ENCODE measurements around the gene DEF6. TPM values are rescaled to one million over a fixed set of nuclear protein-coding genes. Genes with fewer than 3 reads are reported as not detected.
A peak's percentile ranks its signal among the peaks of the same experiment; 100 is the strongest.

The DEF6 gene
- total RNA-seq, 1 experiment from 2014 or later: 0.59 TPM

DNA sequence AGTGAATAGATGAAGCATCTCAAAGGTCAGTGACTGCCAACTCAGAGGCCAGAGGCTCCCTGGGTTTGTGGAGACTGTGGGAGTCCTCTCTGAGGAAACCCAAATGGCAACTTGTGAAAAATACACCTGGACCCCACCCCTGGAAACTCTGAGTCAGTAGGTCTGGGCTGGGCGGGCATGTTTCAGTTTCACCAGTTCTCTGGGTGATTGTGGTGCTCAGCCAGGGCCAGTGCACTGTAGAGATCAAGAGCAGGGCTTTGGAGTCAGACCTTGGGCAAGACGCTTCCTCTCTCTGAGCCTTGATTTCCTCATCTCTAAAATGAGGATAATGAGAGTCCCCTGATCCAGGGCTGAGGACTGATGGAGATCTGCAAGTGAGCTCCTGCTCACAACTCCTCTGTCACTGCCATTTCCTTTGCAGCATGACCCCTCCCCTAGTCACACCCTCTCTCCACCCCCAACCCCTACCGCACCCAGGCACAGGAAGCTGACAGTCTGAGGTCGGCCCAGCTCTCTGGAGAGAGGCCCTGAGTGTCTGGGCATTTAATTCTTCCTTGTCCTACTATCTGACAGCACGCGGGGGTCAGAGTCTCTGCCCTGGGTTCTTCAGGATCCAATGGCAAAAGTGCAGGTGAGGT, 5.1 kb downstream of the DEF6 start:
- Histone ChIP-seq H3K9me3 (ENCODE audit: control insufficient read depth, insufficient read depth, low read depth, low read length) (no peaks in the 10 kb centered on the region), H3K4me3 (ENCODE audit: low read depth in 2 of 2, low read length in 2 of 2) (no peak overlapping the region), H3K4me1 (ENCODE audit: control insufficient read depth, insufficient read depth, low read length) (no peaks in the 10 kb centered on the region), H3K36me3 (ENCODE audit: control insufficient read depth, insufficient read depth, low read length) (no peaks in the 10 kb centered on the region; the same call in 1 of the 2 replicates), H3K27ac (ENCODE audit: low read length) (no peak overlapping the region), H3K27me3 (ENCODE audit: control insufficient read depth, insufficient read depth, low read length) (no peaks in the 10 kb centered on the region)
- intact Hi-C loops (cut with micrococcal nuclease; ENCODE audit: unreplicated experiment) (no loop called here), in situ Hi-C loops (cut with HindIII; ENCODE audit: low pct_unique_long_range_greater_than_20kb, low sequenced_read_pairs) (no loop called here)
- no peak for TF ChIP-seq POLR2AphosphoS5 (IDR thresholded peaks at IDR 0.05; ENCODE audit: low read depth, low read length)
- TF ChIP-seq, protein P1, sequence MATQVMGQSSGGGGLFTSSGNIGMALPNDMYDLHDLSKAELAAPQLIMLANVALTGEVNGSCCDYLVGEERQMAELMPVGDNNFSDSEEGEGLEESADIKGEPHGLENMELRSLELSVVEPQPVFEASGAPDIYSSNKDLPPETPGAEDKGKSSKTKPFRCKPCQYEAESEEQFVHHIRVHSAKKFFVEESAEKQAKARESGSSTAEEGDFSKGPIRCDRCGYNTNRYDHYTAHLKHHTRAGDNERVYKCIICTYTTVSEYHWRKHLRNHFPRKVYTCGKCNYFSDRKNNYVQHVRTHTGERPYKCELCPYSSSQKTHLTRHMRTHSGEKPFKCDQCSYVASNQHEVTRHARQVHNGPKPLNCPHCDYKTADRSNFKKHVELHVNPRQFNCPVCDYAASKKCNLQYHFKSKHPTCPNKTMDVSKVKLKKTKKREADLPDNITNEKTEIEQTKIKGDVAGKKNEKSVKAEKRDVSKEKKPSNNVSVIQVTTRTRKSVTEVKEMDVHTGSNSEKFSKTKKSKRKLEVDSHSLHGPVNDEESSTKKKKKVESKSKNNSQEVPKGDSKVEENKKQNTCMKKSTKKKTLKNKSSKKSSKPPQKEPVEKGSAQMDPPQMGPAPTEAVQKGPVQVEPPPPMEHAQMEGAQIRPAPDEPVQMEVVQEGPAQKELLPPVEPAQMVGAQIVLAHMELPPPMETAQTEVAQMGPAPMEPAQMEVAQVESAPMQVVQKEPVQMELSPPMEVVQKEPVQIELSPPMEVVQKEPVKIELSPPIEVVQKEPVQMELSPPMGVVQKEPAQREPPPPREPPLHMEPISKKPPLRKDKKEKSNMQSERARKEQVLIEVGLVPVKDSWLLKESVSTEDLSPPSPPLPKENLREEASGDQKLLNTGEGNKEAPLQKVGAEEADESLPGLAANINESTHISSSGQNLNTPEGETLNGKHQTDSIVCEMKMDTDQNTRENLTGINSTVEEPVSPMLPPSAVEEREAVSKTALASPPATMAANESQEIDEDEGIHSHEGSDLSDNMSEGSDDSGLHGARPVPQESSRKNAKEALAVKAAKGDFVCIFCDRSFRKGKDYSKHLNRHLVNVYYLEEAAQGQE (IDR thresholded peaks at IDR 0.05; ENCODE audit: insufficient read depth in 1 of 2, low read depth in 2 of 2, low read length in 1 of 2): no peak
- TF ChIP-seq, protein P2, sequence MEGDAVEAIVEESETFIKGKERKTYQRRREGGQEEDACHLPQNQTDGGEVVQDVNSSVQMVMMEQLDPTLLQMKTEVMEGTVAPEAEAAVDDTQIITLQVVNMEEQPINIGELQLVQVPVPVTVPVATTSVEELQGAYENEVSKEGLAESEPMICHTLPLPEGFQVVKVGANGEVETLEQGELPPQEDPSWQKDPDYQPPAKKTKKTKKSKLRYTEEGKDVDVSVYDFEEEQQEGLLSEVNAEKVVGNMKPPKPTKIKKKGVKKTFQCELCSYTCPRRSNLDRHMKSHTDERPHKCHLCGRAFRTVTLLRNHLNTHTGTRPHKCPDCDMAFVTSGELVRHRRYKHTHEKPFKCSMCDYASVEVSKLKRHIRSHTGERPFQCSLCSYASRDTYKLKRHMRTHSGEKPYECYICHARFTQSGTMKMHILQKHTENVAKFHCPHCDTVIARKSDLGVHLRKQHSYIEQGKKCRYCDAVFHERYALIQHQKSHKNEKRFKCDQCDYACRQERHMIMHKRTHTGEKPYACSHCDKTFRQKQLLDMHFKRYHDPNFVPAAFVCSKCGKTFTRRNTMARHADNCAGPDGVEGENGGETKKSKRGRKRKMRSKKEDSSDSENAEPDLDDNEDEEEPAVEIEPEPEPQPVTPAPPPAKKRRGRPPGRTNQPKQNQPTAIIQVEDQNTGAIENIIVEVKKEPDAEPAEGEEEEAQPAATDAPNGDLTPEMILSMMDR (IDR thresholded peaks at IDR 0.05): no peak
- TF ChIP-seq TCF7L2 (IDR thresholded peaks at IDR 0.05; ENCODE audit: low read depth, low read length): no peak
- TF ChIP-seq SIN3A (IDR thresholded peaks at IDR 0.05; ENCODE audit: borderline replicate concordance, insufficient read depth, low read depth, low read length): no peak
- POLR2A ChIA-PET: no interaction called here
- BruUV-seq (replicated peaks): no TSS peak
- no peak for ATAC-seq
- CTCF ChIA-PET: interaction anchor here (0.7 kb wide), 1 partner anchor 53 kb away, joined by 3 read pairs; no protein-coding TSS in a partner anchor
- DNase-seq (ENCODE audit: low read depth, low spot score): no peak

DNA sequence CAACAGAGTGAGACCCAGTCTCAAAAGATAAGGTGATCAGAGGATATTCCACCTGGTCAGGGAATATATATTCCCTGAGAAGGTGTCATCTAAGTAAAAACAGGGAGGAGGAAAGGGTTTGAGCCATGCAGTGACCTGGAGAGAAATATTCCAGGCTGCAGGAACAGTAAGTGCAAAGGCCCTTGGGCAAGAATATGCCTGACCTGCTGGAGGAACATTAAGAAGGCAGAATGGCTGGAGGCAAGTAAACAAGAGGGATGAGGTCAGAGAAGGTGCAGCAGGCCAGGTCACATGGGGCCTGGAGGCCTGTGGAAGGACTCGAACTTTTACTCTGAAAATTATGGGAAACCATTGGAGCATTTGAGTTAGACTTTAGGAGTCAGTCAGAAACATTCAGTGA, 6.7 kb downstream of the DEF6 start:
- no peak overlapping the region for H3K27ac ChIP-seq (ENCODE audit: low read length)
- no peak for DNase-seq (ENCODE audit: low read depth, low spot score)
- ChIA-PET CTCF (no interaction called here), POLR2A (no interaction called here)
- TF ChIP-seq POLR2AphosphoS5 (IDR thresholded peaks at IDR 0.05; ENCODE audit: low read depth, low read length) (no peak), TCF7L2 (IDR thresholded peaks at IDR 0.05; ENCODE audit: low read depth, low read length) (no peak), SIN3A (IDR thresholded peaks at IDR 0.05; ENCODE audit: borderline replicate concordance, insufficient read depth, low read depth, low read length) (no peak)
- TF ChIP-seq, protein P1 (IDR thresholded peaks at IDR 0.05; ENCODE audit: insufficient read depth in 1 of 2, low read depth in 2 of 2, low read length in 1 of 2): no peak
- TF ChIP-seq, protein P2 (IDR thresholded peaks at IDR 0.05): no peak
- H3K4me3 ChIP-seq (ENCODE audit: low read depth in 2 of 2, low read length in 2 of 2): no peak overlapping the region
- H3K27me3 ChIP-seq (ENCODE audit: control insufficient read depth, insufficient read depth, low read length): no peaks in the 10 kb centered on the region
- in situ Hi-C loops (cut with HindIII; ENCODE audit: low pct_unique_long_range_greater_than_20kb, low sequenced_read_pairs): no loop called here
- intact Hi-C loops (cut with micrococcal nuclease; ENCODE audit: unreplicated experiment): no loop called here
- no peaks in the 10 kb centered on the region for H3K4me1 ChIP-seq (ENCODE audit: control insufficient read depth, insufficient read depth, low read length)
- 0 out of 2 replicates have a peak, but pooled peaks have one; percentile 28 for ATAC-seq
- no peaks in the 10 kb centered on the region for H3K36me3 ChIP-seq (ENCODE audit: control insufficient read depth, insufficient read depth, low read length)
- BruUV-seq (replicated peaks): no TSS peak
- H3K9me3 ChIP-seq (ENCODE audit: control insufficient read depth, insufficient read depth, low read depth, low read length): no peaks in the 10 kb centered on the region

All from Panc1 (cell line).